Measurements from ENCODE around the gene SPEM1.

Gene SPEM1

DNA sequence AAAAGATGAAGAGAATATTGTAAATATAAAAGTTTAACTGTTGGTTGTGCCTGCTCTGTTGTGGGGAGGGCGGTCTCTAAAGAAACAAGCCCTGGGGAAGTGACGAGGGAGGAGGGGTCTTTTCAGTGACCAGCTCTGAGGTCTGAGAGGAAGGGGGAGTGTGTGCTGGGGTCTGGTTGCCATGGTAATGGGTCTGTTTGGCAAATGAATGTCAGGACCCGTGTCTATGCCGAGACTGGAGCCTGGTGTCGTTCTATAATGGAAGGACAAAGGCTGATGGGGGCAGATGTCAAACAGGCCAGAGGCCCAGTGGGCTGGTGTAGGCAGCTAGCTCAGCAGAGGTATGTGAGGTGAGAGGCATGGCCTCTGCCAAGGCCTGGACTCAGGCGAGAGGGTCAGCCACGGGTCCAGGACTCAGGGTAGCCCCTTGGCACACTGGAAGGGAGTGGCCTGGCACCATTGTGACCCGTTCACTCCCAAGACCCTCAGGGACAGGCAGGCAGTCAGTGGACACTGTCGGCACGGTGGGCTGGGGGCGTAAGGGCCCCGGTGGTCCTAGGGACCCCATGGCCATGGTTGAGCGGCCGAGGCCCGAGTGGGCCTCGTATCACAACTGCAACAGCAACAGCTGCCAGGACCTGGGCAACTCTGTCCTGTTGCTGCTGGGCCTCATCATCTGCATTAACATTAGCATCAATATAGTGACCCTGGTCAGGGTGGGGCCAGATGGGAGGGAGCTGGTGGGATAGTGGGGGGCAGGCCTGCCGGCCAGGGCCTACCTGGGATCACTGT lies at the start of gene SPEM1:
Gene SPEM1, plus strand, starts transcription at position 506 of the 792 bp plus-strand sequence. Its CDS starts 61 bp downstream, at position 567.
- Mint-ChIP-seq H3K36me3 (ENCODE audit: low read depth) (peaks cover 18% of the 10 kb centered on the region), H3K27ac (peak within 1 kb of the TSS; percentile 98), H3K9me3 (no peaks in the 10 kb centered on the region), H3K4me1 (peaks cover 53% of the 10 kb centered on the region), H3K4me3 (peak within 1 kb of the TSS; percentile 46), H3K27me3 (ENCODE audit: low read depth, poor library complexity) (peaks cover 3% of the 10 kb centered on the region)
- no peak for TF ChIP-seq CTCF (IDR thresholded peaks at IDR 0.05)
- peak; percentile 59 for DNase-seq

DNA sequence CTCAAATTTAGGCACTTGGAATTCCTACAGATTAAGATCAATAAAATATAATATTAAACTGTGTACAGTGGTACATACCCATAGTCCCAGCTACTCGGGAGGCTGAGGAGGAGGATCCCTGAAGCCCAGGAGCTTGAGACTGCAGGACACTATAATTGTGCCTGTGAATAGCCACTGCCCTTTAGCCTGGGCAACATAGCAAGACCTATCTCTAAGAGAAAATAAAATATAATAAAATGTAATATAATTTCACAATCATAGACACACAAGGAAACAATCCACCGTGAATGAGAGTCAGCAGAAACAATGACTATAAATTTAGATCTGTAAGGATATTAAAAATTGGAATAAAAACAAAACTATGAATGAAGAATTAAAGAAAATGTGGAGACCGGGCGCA lies 49.3 kb upstream of the SPEM1 start:
- H3K4me1 Mint-ChIP-seq = no peaks in the 10 kb centered on the region
- no peaks in the 10 kb centered on the region for H3K36me3 Mint-ChIP-seq (ENCODE audit: low read depth)
- no peak for DNase-seq
- H3K27ac Mint-ChIP-seq = no peak overlapping the region
- peaks cover 40% of the 10 kb centered on the region for H3K27me3 Mint-ChIP-seq (ENCODE audit: low read depth, poor library complexity)
- H3K4me3 Mint-ChIP-seq = no peak overlapping the region
- no peaks in the 10 kb centered on the region for H3K9me3 Mint-ChIP-seq
- TF ChIP-seq CTCF (IDR thresholded peaks at IDR 0.05) = no peak

DNA sequence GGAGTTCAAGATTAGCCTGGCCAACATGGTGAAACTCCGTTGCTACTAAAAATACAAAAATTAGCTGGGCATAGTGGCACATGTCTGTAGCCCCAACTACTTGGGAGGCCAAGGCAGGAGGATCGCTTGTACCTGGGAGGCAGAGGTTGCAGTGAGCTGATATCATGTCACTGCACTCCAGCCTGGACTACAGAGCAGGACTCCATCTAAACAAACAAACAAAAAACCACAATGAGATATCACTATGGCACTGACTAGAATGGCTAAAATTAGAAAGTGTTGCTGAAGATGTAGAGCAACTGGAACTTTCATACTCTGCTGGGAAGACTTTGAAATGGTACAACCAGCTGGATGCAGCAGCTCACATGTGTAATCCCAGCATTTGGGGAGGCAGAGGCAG lies 45.8 kb upstream of the SPEM1 start:
- H3K4me1 Mint-ChIP-seq = no peaks in the 10 kb centered on the region
- no peak for DNase-seq
- TF ChIP-seq CTCF (IDR thresholded peaks at IDR 0.05) = no peak
- H3K27me3 Mint-ChIP-seq (ENCODE audit: low read depth, poor library complexity) = peaks cover 50% of the 10 kb centered on the region
- no peaks in the 10 kb centered on the region for H3K36me3 Mint-ChIP-seq (ENCODE audit: low read depth)
- peaks cover 18% of the 10 kb centered on the region for H3K9me3 Mint-ChIP-seq
- H3K27ac Mint-ChIP-seq = no peak overlapping the region
- H3K4me3 Mint-ChIP-seq = no peak overlapping the region

DNA sequence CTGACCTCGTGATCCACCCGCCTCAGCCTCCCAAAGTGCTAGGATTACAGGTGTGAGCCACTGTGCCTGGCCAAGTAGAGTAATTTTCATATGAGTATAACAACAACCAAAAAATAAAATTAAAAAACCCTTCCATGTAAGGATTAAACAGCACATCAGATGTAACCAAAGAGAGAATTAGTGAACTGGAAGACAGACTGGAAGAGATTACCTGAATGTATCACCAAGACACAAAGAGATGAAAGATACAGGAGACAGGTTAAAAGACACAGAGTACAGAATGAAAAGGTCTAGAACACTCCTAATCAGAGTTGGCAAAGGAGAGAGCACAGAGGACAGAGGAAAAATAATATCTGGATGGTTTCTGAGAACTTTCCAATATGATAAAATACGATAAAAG lies 41.0 kb upstream of the SPEM1 start:
- Mint-ChIP-seq H3K27ac (no peak overlapping the region), H3K27me3 (ENCODE audit: low read depth, poor library complexity) (peaks cover 72% of the 10 kb centered on the region), H3K9me3 (peaks cover 28% of the 10 kb centered on the region), H3K4me1 (peaks cover 6% of the 10 kb centered on the region), H3K36me3 (ENCODE audit: low read depth) (no peaks in the 10 kb centered on the region), H3K4me3 (no peak overlapping the region)
- TF ChIP-seq CTCF (IDR thresholded peaks at IDR 0.05) = no peak
- no peak for DNase-seq

DNA sequence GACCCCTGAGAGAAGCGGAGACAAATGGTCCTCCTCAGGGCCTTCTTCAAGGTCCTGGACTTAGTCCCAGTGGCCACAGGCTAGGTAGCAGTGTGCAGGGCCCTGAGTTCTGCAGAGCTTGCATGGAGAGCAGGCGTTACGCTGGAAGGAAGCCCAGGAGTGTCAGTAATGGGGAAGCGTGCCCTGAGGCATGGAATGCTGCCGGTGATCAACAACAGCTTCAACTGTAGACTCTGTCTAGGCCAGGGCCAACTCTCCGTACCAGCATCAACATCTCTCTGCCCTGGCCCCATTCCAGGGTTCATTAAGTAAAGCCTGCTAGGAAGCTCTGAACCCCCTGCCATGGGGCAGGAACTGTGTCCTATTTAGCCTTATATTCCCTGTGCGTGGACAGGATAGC lies 39.8 kb upstream of the SPEM1 start:
- H3K9me3 Mint-ChIP-seq = peaks cover 28% of the 10 kb centered on the region
- peak overlapping the region; percentile 78 for H3K4me3 Mint-ChIP-seq
- no peak overlapping the region for H3K27ac Mint-ChIP-seq
- peaks cover 78% of the 10 kb centered on the region for H3K27me3 Mint-ChIP-seq (ENCODE audit: low read depth, poor library complexity)
- no peak for DNase-seq
- peaks cover 10% of the 10 kb centered on the region for H3K4me1 Mint-ChIP-seq
- no peaks in the 10 kb centered on the region for H3K36me3 Mint-ChIP-seq (ENCODE audit: low read depth)
- no peak for TF ChIP-seq CTCF (IDR thresholded peaks at IDR 0.05)
